GM04503 (cell line): ENCODE data around the gene SCN5A.

Experiments used
- DNase-seq: peaks from one replicate; pipeline ENCODE4 v3.0.0-alpha.2; 2012; ENCODE audit warnings: low read depth

Gene SCN5A

DNA sequence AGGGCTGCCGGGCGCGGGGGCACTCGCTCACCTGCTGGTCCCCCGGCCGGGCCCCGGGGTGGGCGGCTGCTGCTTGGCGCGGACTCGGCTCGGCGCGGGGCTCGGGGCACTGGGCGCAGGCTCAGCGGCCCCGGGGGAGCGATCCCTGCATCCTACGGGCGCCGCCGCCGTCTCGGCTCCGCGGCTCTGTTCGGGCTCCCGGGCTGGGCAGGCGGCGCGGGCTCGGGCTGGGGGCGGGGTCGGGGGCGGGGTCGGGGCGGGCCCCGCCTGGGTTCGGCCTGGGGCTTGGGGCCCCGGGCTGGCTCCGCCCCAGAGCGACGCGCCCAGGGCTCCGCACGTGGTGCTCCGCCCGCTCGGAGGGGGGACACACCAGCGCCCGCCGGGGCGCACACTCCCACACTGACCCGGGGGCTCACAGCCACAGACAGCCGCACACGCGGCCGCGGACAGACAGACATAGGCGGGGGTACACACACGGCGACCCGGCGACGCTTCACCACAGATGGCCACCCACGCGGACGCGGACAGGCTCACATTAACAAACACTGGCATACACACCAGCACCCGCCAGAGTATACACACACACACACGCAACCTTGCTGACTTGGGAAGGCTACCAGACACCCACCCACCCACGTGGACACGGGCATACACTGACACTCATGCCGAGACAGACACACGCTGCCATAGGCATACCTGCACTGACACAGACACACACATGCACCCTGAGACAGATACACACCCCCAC, at the start of gene SCN5A:
Gene SCN5A (minus strand): TSS at position 188 of the 748 bp plus-strand sequence. CDS start 16,380 bp downstream, outside the sequence.
- no peak for DNase-seq

- DNase-seq = no peak
Observed at GRCh38 chr3:38698760-38699159, 49.3 kb upstream of the SCN5A start.

DNA sequence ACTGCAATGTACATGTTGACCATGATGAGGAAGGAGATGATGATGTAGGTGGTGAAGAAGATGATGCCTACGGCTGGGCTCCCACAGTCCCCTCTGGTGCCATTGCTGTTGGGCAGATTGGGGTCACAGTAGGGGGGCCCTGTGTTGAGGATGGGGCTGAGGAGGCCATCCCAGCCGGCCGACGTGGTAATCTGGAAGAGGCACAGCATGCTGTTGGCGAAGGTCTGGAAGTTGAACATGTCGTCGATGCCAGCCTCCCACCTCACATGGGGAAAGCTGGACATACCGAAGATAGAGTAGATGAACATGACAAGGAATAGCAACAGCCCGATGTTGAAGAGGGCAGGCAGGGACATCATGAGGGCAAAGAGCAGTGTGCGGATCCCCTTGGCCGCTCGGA, 48.6 kb upstream of the SCN5A start:
- DNase-seq = no peak

- no peak for DNase-seq
Observed at GRCh38 chr3:38696034-38696433, 46.5 kb upstream of the SCN5A start.

- no peak for DNase-seq
Observed at GRCh38 chr3:38690185-38690584, 40.7 kb upstream of the SCN5A start.

DNA sequence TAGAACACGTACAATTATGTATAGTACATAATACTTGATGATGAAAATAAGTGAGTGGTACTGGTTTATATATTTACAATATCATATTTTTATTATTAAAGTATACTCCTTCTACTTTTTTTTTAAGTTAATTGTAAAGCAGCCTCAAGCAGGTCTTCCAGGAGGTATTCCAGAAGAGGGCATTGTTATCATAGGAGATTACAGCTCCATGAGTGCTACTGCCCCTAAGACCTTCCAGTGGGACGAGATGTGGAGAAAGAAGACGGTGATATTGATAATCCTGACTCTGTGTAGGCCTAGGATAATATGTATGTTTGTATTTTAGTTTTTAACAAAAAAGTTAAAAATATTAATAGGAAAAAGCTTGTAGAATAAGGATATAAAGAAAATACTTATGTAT, 40.3 kb upstream of the SCN5A start:
- DNase-seq = no peak

GRCh38 chr3:38689346-38689745, 39.9 kb upstream of the SCN5A start:
- DNase-seq = no peak

- no peak for DNase-seq
Observed at GRCh38 chr3:38687321-38687720, 37.8 kb upstream of the SCN5A start.

DNA sequence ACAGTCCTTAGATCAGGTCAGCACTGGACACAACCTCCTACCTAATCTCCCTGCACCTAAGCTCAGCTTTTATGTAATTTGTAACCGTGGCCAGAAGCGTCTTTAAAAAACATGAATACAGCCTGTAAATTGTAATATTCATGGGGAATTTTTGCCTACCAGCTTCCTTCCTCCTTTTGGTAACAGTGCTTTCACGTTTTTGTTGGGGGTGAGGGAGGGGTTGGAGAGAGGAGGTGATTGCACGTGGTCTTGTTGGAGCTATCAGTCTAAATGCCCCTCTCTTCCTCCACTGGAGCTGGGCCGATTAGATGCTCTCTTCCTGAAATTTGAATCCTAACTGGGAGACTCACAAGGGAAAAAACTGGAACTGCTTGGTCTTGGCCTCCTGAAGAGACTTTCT, 35.1 kb upstream of the SCN5A start:
- no peak for DNase-seq

DNA sequence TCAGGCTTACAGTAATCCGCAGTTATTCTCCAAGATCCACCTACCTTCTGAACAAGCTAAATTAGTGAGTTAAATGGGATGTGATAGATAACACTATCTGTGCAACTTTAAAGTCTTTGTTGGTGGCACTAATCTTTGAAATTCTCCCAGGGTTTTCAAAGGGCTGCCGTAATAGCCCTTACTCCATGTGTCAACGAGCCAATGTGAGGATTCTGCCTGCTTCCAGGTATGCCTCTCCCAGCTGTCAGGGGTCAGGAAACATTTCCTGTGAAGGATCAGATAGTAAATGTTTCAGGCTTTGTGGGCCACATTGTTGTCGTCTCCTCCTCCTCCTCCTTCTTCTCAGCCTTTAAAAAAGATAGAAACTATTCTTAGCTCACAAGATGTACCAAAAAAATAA, 20.2 kb upstream of the SCN5A start:
- DNase-seq = no peak

GRCh38 chr3:38662544-38662943, 13.1 kb upstream of the SCN5A start:
- DNase-seq = no peak

DNA sequence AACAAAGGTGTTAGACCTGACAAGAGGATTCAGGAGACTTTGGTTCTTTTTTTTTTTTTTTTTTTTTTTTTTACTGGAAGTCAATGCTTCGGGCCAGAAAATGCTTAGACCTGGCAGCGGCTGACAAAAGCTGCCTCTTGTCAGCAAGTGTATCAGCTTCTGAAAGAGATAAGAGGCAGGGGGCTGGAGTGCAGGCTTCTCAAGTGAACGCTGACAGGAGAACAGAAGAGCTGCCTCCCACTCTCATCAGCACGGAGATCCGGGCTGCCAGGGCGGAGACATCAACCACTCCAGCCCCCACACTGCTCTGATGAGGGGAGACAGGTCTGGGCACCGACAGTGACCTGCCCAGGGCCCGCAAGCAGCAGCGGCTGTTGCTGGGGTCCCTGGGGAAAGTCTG, 9.4 kb upstream of the SCN5A start:
- no peak for DNase-seq

GRCh38 chr3:38657369-38657768, 7.9 kb upstream of the SCN5A start:
- DNase-seq = no peak

DNA sequence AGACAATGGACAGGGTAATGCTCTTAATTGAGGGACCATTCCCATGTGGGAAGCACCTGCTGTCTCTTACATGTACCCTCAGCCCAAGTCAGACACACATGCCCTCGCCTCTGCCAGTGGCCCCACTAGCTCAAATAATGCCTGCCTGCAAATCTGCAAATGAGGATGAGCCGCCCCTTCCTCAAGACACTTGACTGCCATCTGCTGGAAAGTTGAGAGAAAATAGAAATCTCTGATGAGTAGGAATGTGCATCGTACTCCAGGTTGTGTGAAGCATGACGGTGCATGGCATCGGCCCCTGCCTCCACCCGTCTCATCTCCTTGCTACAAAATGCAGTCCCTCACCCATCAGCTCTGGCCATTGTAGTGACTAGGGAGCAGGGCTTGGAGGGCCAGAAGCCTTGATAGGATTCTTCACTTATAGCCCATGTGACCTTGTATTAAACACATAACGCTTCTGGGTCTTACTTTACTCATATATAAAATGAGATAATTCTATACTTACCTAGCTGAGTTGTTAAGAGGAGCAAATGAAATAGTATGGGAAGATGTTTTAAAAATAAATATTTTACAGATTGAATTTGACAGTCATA, 6.3 kb upstream of the SCN5A start:
- DNase-seq = no peak

DNA sequence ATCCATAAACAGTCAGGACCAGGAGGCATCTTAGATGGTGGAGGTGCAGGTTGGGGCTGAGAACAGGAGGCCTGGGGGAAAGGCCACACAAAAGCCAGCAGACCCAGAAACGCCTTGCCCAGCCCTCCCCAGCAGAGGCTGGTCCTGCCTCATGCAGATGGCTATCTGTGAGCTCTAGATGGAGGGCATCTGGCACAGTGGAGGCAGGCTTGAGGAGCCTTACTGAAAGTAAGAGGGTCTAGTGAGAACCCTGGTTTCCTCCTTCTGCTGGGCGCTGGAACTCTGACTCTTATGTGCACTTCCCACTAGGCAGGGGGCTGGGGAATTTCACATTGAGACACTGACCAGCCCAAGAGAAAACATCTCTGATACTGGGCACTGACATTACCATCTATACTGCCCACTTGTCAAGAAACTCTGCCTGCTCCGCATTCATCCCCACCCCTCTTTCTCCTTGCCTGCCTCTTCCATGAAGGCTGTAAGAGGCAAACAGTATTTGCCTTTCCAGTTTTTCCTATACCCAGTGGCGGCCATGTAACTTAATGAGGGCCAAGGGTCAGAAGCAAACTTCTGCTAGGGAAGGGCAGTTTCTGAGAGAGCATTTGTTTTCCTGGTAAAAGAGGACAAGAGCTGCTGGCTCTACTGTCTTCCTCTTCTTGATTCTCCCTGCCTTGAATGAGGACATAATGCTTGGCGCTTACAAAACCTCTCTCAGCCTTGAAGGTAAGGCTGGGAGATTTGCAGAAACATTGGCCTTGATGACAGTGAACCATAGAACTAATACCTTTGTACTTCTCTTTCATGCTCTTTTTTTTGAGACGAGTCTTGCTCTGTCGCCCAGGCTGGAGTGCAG, 4.4 kb upstream of the SCN5A start:
- DNase-seq = no peak

- no peak for DNase-seq
Observed at GRCh38 chr3:38652934-38653333, 3.4 kb upstream of the SCN5A start.

DNA sequence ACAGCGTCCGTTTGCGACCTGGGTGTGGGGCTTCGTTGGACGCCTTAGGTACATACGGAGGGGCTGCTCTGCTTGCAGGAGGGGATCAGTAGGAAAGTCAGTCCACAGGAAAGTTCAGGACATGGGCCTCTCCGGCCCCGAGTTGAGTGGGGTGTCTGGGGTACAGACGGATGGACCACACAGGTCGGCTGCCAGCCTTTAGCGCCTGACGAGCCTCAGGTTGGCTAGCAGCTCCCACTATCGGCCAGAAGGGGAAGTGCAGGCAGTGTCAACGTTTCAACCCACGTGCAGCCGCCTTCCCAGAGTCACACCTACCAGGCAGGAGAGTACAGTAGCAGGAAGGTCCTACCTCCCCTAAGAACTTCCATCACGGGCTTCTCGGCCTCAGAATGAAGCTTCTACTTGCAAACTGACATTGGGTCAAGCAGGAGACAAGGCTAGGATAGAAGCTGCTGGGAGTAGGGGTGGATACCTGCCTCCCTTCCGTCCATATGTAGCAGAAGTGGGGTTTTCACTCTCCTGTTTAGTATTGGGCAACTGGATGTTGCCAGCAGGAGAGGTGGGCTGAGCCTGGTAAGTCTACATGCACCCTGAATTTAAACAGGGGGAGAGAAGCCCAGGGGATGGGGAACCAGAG, 1.8 kb upstream of the SCN5A start:
- DNase-seq = no peak

DNA sequence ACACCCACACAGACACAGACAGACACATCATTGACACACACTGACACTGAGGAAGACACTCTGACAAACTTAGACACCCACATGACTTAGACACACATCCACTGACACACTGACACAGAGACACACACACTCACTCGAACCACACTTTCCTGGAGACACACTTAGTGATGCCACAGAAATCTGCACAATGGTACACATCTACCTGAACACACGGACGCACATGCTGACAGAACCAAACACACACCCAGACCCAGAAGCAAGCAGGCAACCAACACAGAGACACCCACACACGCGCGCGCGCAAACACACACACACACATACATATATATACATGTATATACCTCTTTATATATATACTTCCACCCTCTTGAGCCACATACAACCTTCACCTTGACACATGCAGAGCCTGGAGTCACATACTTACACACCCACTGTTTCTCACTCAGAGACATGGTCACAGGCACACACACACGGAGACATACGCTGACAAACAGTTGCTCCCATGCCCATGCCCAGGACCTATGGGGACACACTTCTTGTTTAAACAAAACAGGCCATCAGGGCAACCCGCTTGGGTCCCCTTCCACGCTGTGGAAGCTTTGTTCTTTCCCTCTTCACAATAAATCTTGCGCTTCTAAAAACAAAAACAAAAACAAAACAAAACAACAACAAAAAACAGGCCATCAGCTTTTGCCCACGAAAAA, 913 bp upstream of the SCN5A start:
- no peak for DNase-seq

DNA sequence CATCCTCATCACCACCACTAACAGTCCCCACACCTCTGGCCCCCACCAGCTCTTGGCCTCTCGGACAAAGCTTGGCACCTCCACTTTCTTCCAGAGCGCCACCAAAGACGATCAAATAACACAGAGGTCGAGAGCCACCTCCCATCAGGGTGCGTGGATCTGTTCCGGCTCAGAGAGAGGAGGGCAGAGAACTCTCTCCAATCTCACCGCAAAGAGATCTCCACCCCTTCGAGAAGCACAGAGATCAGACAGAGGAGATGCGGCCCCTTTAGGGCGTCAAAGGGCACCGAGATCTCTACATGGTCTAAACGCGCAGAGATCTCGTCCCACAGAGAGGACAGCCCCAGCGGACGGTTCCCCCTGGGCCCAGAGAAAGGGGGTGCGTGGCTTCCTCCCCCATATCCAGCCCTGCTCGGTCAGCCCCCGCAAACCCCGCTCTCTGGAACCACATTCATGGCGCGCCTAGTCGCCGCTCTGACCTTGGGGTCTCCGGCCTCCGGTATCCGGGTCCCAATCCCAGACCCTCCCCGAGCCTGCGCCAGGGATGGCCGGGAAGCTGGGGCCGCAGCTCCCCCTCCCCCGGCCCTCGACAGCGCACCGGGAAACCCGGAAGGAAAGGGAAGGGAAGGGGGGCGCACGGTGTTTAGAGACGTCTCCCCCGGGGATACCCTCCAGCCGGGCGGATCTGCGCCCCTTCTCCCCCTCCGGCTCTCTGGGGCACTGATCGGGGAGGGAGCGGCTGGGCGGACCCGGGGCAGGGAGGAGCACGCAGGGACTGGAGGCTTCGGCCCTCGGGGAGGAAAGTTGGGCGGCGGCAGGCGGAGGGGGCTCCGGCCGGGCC, 608 bp downstream of the SCN5A start:
- no peak for DNase-seq

DNA sequence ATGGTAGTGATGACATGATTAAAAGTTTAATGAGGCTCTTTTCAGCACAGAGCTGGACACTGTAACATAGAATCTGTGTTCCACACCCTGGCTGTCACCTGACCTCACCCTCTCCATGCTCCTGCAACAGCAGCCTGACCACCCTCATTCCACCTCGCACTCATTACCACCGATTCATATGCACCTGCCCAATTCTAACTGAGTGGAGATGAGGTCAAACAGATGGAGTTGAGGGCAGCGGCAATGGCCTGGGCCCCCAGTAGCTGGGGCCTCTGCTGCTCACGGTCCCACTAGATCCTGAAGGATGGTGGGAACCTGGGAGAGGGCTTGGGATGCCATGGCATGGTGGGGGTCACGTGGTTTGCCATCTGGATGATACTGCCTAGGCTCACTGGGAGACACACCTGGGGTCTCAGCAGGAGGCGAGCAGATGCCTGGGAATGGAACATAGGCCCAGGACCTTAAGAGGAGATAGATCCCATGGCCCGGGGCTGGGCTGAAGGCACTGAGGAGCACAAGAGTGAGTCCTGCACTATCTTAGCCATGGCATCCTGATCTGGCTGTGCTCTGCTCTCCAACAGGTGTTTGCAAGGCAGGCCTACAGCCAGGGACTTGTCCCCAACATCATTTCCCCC, 1.3 kb downstream of the SCN5A start:
- DNase-seq = no peak
